ENCODE data around the gene FITM1.
A peak's percentile ranks its signal among the peaks of the same experiment; 100 is the strongest.

Gene FITM1

GRCh38 chr14:24095271-24096068 is 35.0 kb upstream of the FITM1 start:
- Mint-ChIP-seq H3K4me3 (peak overlapping the region; percentile 94 to 97 (median 95)), H3K36me3 (ENCODE audit: low read depth) (no peaks in the 10 kb centered on the region), H3K27ac (peak overlapping the region; percentile 89 to 96 (median 90)), H3K4me1 (peaks cover 27% of the 10 kb centered on the region), H3K9me3 (no peaks in the 10 kb centered on the region), H3K27me3 (ENCODE audit: low read depth) (peaks cover 7% of the 10 kb centered on the region)
- TF ChIP-seq, protein P1, sequence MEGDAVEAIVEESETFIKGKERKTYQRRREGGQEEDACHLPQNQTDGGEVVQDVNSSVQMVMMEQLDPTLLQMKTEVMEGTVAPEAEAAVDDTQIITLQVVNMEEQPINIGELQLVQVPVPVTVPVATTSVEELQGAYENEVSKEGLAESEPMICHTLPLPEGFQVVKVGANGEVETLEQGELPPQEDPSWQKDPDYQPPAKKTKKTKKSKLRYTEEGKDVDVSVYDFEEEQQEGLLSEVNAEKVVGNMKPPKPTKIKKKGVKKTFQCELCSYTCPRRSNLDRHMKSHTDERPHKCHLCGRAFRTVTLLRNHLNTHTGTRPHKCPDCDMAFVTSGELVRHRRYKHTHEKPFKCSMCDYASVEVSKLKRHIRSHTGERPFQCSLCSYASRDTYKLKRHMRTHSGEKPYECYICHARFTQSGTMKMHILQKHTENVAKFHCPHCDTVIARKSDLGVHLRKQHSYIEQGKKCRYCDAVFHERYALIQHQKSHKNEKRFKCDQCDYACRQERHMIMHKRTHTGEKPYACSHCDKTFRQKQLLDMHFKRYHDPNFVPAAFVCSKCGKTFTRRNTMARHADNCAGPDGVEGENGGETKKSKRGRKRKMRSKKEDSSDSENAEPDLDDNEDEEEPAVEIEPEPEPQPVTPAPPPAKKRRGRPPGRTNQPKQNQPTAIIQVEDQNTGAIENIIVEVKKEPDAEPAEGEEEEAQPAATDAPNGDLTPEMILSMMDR (IDR thresholded peaks at IDR 0.05; ENCODE audit: unreplicated experiment in 3 of 3), result no peak

- peaks cover 23% of the 10 kb centered on the region for H3K4me1 Mint-ChIP-seq
- peaks cover 7% of the 10 kb centered on the region for H3K27me3 Mint-ChIP-seq (ENCODE audit: low read depth)
Observed at GRCh38 chr14:24096545-24097181, 33.8 kb upstream of the FITM1 start.

DNA sequence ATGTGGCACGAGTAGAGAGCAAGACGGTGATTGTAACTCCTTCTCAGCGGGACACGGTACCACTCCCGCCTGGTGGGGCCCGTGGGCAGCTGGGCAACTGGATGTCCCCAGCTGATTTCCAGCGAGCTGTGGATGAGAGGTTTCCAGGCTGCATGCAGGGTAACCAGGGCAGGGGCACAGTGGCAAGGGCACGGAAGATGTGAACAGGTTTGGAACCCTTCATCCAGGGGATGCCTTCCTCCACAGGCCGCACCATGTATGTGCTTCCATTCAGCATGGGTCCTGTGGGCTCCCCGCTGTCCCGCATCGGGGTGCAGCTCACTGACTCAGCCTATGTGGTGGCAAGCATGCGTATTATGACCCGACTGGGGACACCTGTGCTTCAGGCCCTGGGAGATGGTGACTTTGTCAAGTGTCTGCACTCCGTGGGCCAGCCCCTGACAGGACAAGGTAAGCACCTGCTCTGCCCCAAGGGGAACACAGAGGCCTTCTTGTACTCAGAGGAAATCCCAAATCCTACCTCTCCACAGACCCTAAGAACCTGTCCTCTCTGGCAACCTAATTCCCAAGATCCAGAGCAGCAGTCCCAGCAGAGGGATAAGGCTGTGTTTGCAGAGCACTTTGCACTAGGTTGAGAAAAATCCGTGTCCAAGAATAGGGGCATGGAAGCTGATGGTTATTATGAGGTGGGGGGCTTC is 32.1 kb upstream of the FITM1 start:
- no peaks in the 10 kb centered on the region for H3K9me3 Mint-ChIP-seq
- TF ChIP-seq, protein P1 (IDR thresholded peaks at IDR 0.05; ENCODE audit: unreplicated experiment in 3 of 3), result no peak
- H3K36me3 Mint-ChIP-seq (ENCODE audit: low read depth), result peaks cover 4% of the 10 kb centered on the region
- H3K27me3 Mint-ChIP-seq (ENCODE audit: low read depth), result peaks cover 7% of the 10 kb centered on the region
- peaks cover 15% of the 10 kb centered on the region for H3K4me1 Mint-ChIP-seq
- no peak overlapping the region for H3K27ac Mint-ChIP-seq
- H3K4me3 Mint-ChIP-seq, result no peak overlapping the region

More at GRCh38 chr14:24096545-24097181, 33.8 kb upstream of the FITM1 start:
- no peaks in the 10 kb centered on the region for H3K36me3 Mint-ChIP-seq (ENCODE audit: low read depth)
- peak overlapping the region; percentile 58 to 81 (median 71) for H3K4me3 Mint-ChIP-seq
- no peaks in the 10 kb centered on the region for H3K9me3 Mint-ChIP-seq
- TF ChIP-seq, protein P1 (IDR thresholded peaks at IDR 0.05; ENCODE audit: unreplicated experiment in 3 of 3), result no peak
- peak overlapping the region in 1 of 3 experiments; percentile 70 for H3K27ac Mint-ChIP-seq

DNA sequence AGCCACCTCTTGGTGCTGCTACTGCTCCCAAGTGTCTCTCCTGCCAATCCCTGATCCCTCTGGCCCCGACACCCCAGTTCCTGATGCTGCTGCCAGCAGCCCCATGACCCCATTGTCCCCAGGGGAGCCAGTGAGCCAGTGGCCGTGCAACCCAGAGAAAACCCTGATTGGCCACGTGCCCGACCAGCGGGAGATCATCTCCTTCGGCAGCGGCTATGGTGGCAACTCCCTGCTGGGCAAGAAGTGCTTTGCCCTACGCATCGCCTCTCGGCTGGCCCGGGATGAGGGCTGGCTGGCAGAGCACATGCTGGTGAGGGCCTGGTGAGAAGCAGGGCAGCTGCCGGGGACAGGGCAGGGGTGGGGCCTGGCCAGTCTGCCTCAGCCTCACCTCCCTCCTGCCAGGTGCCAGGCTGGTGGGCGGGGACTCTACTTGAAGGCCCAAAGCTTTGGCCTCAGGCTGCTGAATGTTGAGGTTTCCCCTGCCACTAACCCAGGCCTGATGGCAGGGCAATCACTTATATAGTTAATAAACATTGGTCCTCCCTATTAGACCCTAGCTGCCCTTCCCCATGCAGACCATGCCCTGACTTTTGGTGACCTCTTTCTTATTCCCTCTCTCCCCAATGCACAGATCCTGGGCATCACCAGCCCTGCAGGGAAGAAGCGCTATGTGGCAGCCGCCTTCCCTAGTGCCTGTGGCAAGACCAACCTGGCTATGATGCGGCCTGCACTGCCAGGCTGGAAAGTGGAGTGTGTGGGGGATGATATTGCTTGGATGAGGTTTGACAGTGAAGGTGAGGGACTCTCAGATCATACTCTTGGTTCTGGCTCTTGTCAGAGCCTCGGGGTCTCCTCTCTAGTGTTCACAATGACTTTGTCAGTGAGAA is 31.3 kb upstream of the FITM1 start:
- Mint-ChIP-seq H3K27ac (no peak overlapping the region), H3K4me3 (no peak overlapping the region), H3K4me1 (peaks cover 15% of the 10 kb centered on the region), H3K9me3 (no peaks in the 10 kb centered on the region), H3K36me3 (ENCODE audit: low read depth) (peaks cover 12% of the 10 kb centered on the region), H3K27me3 (ENCODE audit: low read depth) (peaks cover 7% of the 10 kb centered on the region)
- TF ChIP-seq, protein P1 (IDR thresholded peaks at IDR 0.05; ENCODE audit: unreplicated experiment in 3 of 3), result no peak

DNA sequence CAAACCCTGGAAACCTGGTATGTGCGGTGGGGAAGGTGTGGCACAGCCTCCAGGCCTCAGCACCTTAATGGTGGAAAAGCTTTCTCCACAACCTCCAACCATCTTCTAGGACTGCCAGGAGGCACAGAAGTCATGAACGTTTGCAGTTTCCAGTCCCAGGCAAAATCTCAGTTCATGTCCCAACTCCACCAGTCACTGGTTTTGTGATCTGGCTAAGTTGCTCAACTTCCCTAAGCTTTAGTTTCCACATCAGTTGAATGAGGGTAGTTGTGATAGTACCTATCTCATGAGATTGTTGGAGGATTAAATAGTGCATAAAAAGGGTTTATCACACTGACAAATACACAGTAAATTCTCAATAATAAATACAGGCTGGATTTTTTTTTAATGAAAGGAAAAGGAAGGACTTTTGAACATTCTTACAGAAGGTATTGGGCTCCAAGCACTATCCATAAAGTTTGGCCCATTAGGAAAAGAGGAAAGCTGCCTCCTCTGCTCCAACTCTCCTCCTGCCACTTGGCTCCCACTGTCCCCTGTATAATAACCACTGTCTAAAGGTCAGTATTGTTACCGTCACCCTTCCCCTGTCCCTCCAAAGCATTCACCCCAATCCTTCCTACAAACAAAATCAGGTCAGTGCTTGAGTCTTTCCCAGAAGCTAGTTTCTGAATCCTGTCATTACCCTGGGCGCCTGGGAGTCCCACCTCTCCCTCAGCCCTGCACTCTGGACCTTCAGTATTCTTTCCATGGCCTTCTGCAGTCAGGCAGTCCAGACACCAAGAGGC is 30.1 kb upstream of the FITM1 start:
- Mint-ChIP-seq H3K27ac (no peak overlapping the region), H3K9me3 (no peaks in the 10 kb centered on the region)

More for the DNA sequence above, 30.1 kb upstream of the FITM1 start:
- peaks cover 4% of the 10 kb centered on the region for H3K4me1 Mint-ChIP-seq
- peaks cover 4% of the 10 kb centered on the region for H3K27me3 Mint-ChIP-seq (ENCODE audit: low read depth)
- TF ChIP-seq, protein P1 (IDR thresholded peaks at IDR 0.05; ENCODE audit: unreplicated experiment in 3 of 3), result no peak
- H3K36me3 Mint-ChIP-seq (ENCODE audit: low read depth), result peaks cover 15% of the 10 kb centered on the region
- H3K4me3 Mint-ChIP-seq, result no peak overlapping the region
